Skeletal muscle cell (primary cell): Measurements from ENCODE around the gene SKIDA1.
"Not testable (repeated sequence)": the region's sequence is repeated elsewhere in the genome, so short reads cannot be mapped to it uniquely, and the experiment has no call there.

Experiments used
- DNase-seq: peaks from one replicate; pipeline ENCODE4 v3.0.0-alpha.2; 2010; ENCODE audit warnings: low read depth
- H3K4me3 ChIP-seq: 2 replicates; pipeline ENCODE4 v1.5.1; 2011; ENCODE audit warnings: low read depth, mild to moderate bottlenecking, control low read depth, low read length, moderate library complexity

The SKIDA1 gene

DNA sequence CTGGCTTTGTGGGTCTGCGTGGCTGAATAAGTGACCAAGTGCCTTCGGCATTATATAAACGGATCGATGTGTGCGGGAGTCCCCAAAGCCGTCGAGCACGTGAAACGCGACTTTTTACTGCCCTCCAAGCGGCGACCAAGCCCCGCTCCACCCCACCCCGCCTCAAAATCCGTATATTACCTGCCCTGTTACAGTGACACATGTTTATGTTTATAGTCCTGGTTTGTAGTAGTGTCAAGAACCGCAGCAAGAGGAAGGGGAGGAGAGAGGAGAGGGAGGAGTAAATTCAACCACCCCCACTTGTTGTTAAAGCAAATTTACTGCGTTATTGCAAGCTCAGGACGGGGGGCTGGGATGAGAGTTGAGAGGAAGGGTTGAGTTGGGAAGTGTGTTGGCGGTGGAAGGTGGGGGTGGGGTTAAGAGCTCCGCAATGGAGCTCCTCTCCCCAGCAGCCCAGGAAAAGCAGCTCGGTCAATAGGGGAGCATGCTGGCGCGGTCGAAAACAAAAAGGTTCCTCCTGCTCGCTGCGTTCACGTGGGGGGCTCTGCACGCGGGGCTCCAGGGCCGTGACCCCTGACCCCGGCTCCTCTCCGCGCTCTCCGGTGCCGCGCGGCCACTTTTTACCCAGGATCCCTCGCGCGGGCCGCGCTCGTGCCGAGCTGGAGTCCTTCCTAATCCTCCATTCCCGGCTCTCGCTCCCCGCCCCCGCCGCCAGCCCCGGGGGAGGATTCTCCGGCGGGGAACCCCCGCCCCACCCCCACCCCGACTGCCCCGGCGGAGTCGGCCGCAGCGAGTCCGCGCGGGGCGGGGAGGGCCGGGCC is at the start of gene SKIDA1:
TSS of gene SKIDA1 (minus strand) at position 316 of the 821 bp plus-strand sequence. CDS start 7,860 bp downstream, outside the sequence.
- peak; percentile 82 for DNase-seq
- H3K4me3 ChIP-seq, result peak within 1 kb of the TSS; percentile 67

DNA sequence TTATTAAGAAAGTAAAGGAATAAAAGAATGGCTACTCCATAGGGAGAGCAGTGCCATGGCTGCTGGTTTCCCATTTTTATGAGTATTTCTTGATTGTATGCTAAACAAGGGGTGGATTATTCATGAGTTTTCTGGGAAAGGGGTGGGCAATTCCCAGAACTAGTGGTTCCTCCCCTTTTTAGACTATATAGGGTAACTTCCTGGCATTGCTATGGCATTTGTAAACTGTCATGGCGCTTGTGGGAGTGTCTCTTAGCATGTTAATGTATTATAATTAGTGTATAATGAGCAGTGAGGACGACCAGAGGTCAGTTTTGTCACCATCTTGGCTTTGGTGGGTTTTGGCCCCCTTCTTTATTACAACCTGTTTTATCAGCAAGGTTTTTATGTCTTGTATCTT is 49.0 kb upstream of the SKIDA1 start:
- H3K4me3 ChIP-seq, DNase-seq: not testable (repeated sequence)

DNA sequence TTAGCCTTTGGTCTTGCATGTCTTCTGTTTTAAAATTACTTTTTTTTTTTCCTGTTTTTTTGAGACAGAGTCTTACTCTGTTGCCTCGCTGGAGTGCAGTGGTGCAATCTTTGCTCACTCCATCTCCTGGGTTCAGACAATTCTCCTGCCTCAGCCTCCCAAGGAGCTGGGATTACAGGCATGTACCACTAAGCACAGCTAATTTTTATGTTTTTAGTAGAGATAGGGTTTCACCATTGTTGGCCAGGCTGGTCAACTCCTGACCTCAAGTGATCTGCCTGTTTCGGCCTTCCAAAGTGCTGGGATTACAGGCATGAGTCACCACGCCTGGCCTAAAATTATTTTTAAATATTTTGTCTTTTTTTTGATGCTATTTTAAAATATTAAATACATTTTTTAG is 47.1 kb upstream of the SKIDA1 start:
- no peak overlapping the region for H3K4me3 ChIP-seq
- peak; percentile 3 for DNase-seq

DNA sequence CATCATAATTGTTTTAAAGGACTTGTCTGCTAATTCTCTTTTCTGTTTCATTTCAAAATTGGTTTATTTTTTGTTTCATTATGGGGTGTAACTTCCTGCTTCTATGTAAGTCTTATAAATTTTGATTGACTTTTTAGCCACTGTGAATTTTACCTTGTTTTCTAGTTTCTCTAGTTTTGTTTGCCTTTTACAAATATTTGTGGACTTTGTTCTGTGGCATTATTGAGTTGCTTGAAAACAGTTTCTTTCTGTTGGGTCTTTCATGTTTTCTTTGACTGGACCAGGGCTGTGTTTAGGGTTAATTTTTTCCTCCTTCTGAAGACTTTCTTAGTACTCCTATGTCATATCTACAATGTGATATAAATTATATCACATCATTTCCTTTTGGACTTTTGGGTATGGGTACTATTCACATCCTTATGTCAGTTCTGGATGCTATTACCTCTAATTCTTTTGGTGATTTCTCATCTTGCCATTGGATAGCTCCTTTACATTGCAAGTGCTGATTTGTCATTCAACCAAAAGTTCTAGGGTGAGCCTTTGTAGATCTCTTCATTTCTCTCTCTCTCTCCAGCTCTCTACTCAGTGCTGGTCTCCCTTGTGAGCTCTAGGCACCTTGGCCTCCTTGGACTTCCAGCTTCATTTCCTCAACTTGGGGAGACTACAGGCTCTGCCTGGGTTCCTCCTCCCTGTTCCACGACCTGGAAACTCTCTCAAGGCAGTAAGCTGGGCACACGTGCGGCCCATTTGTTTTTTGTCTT is 45.5 kb upstream of the SKIDA1 start:
- no peak overlapping the region for H3K4me3 ChIP-seq
- no peak for DNase-seq

DNA sequence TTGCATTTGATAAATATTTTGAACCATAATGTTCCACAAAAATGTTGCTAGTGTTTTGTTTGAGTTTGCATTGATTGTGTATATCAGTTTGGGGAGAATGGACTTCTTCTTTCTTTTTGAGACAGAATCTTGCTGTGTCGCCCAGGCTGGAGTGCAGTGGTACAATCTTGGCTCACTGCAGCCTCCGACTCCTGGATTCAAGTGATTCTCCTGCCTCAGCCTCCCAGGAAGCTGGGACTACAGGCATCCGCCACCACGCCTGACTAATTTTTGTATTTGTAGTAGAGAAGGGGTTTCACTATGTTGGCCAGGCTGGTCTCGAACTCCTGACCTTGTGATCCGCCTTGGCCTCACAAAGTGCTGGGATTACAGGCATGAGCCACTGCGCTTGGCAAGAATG is 33.5 kb upstream of the SKIDA1 start:
- not testable (repeated sequence) for H3K4me3 ChIP-seq, DNase-seq

DNA sequence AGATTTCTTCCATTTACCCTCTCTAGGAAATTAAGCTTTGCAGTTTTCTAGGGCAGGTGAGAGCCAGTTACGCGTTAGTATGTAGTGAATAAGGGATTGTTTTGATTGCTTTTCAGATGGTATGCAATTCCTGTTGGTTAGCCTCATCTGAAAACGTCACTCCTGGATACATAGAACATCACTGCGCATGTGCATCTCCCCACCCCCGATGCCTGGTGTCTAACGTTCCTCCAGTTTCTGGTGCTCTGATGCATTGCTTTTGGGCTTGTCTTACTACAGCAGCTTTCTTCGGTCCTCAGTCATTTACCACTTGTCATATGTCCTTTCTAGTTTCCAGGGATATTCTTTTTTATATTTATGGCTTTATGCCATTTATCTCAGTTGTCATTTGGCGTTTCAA is 31.0 kb upstream of the SKIDA1 start:
- no peak for DNase-seq
- H3K4me3 ChIP-seq, result no peak overlapping the region

DNA sequence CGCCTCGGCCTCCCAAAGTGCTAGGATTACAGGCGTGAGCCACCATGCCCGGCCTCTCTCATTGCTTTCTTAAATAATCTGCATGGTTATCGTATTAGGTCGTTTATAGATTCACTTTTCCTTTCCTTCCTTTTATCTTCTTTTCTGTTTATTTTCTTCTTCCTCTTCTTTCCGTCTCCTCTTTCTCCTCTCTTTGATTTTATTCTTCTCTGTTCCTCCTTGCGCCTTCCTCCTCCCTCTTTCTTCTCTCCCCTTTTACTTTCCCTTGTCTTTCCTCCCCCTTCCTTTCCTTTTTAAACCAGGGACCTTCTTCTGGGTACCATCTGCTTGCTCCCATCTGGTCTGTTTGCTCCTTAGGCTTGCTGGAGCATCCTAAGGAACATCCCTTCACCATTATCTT is 27.2 kb upstream of the SKIDA1 start:
- no peak for DNase-seq
- no peak overlapping the region for H3K4me3 ChIP-seq

DNA sequence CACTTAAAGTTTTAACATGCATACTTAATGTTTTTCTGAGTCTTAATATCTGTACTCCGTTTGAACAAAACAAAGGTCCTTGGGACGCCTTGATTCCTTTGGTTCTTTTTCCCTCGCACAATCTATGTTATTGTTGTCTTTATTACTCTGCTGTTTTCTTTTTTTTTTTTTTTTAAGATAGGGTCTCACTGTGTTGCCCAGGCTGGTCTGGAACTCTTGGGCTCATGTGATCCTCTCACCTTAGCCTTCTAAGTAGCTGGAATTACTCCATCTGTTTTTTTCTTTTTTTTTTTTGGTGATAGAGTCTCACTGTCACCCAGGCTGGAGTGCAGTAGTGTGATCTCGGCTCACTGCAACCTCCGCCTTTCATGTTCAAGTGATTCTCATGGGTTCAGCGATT is 21.8 kb upstream of the SKIDA1 start:
- DNase-seq, result no peak
- H3K4me3 ChIP-seq, result no peak overlapping the region

DNA sequence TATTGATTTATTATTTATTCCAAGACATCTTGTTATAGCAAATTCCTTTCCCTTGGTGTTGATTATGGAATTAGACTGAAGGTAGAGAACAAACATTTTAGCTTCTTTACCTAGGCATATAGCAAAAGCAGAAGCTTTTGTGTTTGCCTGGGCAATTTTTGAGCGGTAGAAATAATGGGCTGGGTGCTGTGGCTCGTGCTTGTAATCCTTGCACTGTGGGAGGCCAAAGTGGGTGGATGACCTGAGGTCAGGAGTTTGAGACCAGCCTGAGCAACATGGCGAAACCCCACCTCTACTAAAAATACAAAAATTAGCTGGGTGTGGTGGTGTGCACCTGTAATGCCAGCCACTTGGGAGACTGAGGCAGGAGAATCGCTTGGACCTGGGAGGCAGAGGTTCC is 15.2 kb upstream of the SKIDA1 start:
- DNase-seq, H3K4me3 ChIP-seq: not testable (repeated sequence)

DNA sequence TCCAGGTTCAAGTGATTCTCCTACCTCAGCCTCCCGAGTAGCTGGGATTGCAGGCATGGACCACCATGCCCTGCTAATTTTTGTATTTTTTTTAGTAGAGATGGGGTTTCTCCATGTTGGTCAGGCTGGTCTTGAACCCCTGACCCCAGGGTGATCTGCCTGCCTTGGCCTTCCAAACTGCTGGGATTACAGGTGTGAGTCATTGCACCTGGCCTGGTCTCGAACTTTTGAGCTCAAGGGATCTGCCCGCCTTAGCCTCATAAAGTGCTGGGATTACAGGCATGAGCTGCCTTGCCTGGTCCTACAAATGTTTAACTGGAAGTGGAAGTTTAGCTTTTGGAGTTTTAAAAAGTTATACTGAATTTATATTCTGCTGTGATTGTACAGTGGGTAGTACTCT is 11.4 kb upstream of the SKIDA1 start:
- no peak for DNase-seq
- H3K4me3 ChIP-seq, result no peak overlapping the region

DNA sequence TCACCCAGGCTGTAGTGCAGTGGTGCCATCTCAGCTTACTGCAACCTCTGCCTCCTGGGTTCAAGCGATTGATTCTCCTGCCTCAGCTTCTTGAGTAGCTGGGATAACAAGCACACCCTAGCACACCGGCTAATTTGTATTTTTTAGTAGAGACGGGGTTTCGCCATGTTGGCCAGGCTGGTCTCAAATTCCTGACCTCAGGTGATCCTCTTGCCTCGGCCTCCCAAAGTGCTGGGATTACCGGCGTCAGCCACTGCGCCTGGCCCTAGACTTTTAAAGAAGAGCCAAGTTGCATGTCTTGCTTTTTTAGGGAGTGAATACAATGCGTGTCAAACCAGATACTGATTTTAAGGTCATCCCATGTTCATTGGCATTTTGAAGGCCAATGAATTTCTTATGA is 10.5 kb upstream of the SKIDA1 start:
- not testable (repeated sequence) for H3K4me3 ChIP-seq, DNase-seq

DNA sequence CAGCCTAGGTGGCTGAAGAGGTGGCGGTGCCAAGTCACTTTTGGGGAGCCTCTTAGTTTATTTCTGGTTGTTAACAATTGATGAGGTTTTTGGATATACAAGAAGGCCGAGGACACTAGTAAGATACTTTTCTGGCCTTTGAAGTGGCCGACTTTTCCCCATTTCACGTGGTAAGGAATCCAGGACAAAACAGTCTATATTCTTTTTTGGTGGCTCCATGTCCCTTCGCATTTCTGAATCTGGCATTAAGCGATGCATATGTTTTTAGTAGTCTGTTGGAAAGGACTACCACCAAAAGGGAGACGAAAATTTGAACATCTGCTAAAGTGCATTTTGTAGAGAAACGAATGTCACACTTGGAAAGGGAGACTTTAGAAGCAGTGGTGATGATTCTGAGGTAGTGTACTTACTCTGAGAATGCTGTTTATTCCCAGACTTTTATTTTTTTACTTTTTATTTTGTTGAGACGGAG is 10.0 kb upstream of the SKIDA1 start:
- peak overlapping the region; percentile 70 for H3K4me3 ChIP-seq
- DNase-seq, result no peak

DNA sequence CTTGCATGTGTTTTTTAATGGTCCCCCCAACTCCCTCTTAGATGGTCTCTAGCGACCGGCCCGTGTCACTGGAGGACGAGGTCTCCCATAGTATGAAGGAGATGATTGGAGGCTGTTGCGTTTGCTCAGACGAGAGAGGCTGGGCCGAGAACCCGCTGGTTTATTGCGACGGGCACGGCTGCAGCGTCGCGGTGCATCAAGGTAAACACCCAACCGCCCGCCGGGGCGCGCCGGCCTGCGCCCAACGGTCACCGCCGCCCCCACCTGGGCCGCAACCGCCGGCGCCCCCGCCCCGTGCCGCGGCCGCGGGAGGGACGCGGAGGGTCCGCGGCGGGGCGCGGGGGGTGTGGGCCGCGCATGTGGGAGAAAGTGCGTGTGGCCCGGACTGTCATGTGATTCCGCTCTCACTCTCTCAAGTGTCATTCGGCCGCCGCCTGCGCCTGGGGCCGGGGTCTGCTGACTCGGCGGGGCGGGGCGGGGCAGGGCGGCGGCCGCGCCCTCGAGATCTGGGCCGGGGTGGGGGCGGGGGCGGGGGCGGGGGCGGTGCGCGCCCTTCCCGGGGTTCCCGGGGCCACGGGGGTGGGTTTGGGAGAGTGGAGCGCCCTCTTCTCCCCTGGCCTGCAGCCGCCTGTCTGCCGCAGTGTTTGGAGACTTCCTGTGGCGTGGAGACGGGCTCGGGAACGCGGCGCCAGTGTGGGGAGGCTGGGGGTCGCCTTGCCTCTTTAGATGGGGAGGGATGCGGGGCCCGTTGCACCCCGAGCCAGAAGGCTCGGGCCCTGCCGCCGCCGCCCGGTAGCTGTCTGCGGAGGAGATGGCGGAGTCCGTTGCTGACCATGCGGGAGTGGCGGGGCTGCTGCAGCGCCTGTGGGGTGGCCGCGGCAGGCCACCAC is 9.4 kb upstream of the SKIDA1 start:
- H3K4me3 ChIP-seq, result peak overlapping the region; percentile 70
- DNase-seq, result no peak

DNA sequence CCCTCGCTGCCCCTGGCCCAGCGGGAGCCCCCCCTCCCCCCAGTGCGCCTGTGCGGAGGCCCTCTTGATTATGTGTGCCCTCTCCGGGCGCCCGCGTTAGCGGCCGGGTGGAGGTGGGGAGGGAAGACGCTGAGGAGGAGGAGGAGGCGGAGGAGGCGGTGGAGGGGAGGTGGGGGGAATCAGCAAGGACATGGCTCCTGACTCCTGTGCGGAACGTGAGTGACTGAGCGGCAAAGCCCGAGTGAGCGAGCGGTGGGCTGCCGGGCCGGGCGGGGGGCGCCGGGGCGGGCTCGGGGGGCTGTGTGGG is 8.8 kb upstream of the SKIDA1 start:
- no peak for DNase-seq
- H3K4me3 ChIP-seq, result peak overlapping the region; percentile 70

DNA sequence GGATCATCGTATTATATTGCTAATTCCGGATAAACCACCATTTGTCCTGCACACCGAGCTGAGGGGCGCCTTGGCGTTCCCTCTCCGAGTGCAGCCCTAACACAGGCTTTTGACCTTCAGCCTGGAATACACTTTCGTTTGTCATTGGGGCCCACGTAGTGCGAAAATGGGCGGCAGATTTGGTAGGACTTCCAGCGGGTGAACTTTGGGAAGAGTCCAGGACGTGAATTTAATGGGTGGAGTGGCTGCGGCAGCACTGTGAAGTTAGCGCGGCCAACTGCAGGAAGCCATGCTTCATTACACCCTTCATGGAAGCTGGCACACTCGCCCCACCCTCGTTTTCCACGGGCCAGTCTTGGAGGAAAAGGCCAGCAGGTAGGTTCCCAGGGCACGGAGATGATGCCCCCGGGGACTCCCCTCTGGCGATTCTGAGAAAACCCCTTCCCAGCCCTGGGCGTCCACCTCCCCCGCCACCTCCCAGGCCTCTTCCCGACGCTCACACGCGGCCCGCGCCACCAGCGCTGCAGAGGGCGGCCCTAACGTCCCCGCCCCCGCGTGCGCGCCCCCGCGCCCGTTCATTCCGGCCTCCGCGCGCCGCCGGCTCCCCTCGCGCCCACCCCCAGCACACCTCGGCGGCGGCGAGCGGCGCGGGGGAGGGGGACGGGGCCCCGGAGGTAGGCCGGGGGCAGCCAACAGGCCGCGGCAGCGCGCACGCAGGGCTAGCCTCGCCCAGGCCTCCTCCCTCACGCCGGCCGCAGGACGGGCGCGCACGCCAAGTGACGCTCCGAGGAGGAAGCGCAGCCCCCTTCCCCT is 8.2 kb upstream of the SKIDA1 start, which contains the start of gene MLLT10:
TSS of gene MLLT10 (plus strand) at position 766 of the 813 bp plus-strand sequence. CDS start 413 bp downstream, outside the sequence.
- peak within 1 kb of the TSS; percentile 70 for H3K4me3 ChIP-seq
- peak; percentile 91 for DNase-seq

DNA sequence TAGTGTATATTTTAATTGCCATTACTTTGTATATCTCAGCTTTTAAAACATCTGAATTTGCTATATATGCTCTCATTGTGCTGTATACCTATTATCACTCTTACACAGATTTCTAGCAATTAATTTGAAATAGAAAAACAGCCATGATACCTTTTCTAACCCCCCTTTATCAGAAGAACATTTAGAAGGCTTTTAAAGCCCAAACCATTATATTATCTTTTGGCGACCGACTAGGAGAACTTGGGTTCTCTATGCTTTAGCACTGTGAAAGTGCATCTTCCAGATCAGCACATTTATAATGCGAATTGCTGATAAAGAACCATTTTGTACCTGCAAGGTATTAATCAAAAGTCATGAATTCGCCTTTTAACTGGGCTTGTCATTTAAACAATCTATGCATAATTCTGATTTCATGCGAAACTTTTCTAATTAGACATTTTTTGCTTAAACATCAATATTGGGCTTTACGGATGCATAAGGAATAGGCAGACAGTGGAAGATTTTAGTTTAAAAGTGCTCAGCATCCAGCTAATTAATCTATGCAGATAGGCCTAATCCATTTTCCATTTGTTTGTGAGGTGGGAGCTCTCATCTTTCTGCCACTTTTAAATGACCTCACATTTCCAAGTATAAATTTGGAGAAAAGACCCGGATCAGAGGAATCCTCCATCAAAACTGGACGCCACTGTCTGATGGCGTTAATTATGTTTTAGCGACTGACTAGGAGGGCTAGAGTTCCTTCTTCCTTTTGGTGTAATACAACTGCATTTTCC is 7.4 kb upstream of the SKIDA1 start:
- peak overlapping the region; percentile 53 for H3K4me3 ChIP-seq
- no peak for DNase-seq

DNA sequence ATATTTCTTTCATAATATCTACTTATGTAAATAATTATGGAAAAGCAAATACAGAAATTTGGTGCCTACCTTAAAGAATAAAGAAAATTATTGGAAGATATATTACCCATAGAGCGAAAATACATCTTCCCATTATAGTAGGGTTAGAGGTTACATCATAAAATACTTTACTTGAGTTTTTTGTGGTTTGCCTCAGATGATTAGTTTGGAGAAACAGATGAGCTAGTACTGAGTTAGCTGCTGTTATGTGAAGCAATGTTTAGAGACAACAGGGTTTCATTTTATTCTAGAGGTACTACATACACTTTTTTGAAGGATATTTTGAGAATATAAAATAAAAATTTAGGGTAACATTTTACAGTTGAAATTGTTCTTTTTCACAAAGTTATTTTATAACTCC is 5.7 kb upstream of the SKIDA1 start:
- DNase-seq, result no peak
- no peak overlapping the region for H3K4me3 ChIP-seq

DNA sequence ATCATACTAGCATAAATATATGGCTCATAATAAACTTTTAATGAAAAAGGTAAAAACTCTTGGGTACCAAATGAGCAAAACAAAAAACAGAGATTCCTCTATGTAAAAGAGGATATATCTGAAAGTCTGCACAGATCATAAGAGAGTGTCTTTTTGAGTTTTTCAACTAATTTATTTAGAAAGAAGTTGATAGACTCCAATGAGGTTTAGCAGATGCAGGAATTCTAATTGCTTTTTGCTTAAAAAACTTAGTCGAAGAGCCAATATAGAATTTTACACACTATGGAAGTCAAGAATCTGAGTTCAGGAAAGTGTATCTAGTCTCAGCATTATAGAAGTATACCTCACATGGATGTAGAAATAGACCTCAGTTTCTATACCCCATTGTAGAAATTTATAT is 5.2 kb upstream of the SKIDA1 start:
- no peak for DNase-seq
- no peak overlapping the region for H3K4me3 ChIP-seq
